Thoracic aorta (tissue), 2 donors: ENCODE results near the gene CLASP2. TPM values are rescaled to one million over a fixed set of nuclear protein-coding genes. Genes with fewer than 3 reads are reported as not detected.
"Not testable (repeated sequence)": the region's sequence is repeated elsewhere in the genome, so short reads cannot be mapped to it uniquely, and the experiment has no call there.

Experiments
- ATAC-seq: fragments of 150-250 bp; one replicate; pipeline ENCODE4 v1.8.0; 2017; ENCODE audit warnings: low read depth; ENCODE audit not compliant: insufficient number of reproducible peaks, low FRiP score
- DNase-seq: peaks from one replicate; pipeline ENCODE4 v3.0.0-alpha.2; 2020; ENCODE audit warnings: low spot score
- H3K27ac ChIP-seq, 2 donors: fragments of 200-600 bp; sonication (generic); 1 replicate in 1 of 2; 2 replicates in 1 of 2; pipeline ENCODE4 v1.5.1; 2016; ENCODE audit warnings: mild to moderate bottlenecking in 2 of 2, moderate library complexity in 2 of 2
- H3K27me3 ChIP-seq: fragments of 200-600 bp; sonication (generic); replicated peaks from 2 replicates; pipeline ENCODE4 v1.6.0; 2016; ENCODE audit warnings: mild to moderate bottlenecking; ENCODE audit not compliant: insufficient read depth
- H3K36me3 ChIP-seq: fragments of 200-600 bp; sonication (generic); one replicate; pipeline ENCODE4 v1.5.1; 2016
- H3K4me1 ChIP-seq, 2 donors: fragments of 200-600 bp; sonication (generic); 1 replicate in 1 of 2; 2 replicates in 1 of 2; pipeline versions ENCODE4 v1.5.1 to v1.6.0; 2016; ENCODE audit warnings: low read depth in 2 of 2, mild to moderate bottlenecking in 1 of 2; ENCODE audit not compliant: control insufficient read depth in 1 of 2
- H3K4me3 ChIP-seq: fragments of 200-600 bp; sonication (generic); 2 replicates; pipeline ENCODE4 v1.5.1; 2016; ENCODE audit warnings: mild to moderate bottlenecking
- H3K9me3 ChIP-seq: fragments of 200-600 bp; sonication (generic); 2 replicates; pipeline ENCODE4 v1.5.1; 2016
- CTCF ChIP-seq: fragments of 200-600 bp; sonication (generic); IDR thresholded peaks from one replicate; pipeline ENCODE4 v1.5.1; 2019; ENCODE audit warnings: antibody characterized with exemption
- total RNA-seq, 2 donors: library from RNA; depleted of rRNA; stranded (reverse); fragments of >200 nt; gene quantifications; one replicate each; pipeline versions ENCODE4 v1.1.0 to v1.2.3, GENCODE V29; 2016

The CLASP2 gene
- 100 to 1,000 TPM; 122 to 126 TPM for total RNA-seq

- ATAC-seq (peak; percentile 57), DNase-seq (peak; percentile 61)
- no peak for TF ChIP-seq CTCF
- Histone ChIP-seq H3K4me1 (peaks cover 21 to 48% of the 10 kb centered on the region in 2 donors), H3K27ac (peak within 1 kb of the TSS; percentile 95 to 99), H3K4me3 (peak within 1 kb of the TSS; percentile 88), H3K9me3 (no peaks in the 10 kb centered on the region), H3K36me3 (no peaks in the 10 kb centered on the region), H3K27me3 (no peaks in the 10 kb centered on the region)
Measured at GRCh38 chr3:33717866-33718594, at the start of gene CLASP2. Gene CLASP2, minus strand, starts transcription at chr3:33718254. Its CDS starts 252 bp downstream, at chr3:33718002.

GRCh38 chr3:33758864-33759263 is 40.8 kb upstream of the CLASP2 start:
- Histone ChIP-seq H3K27ac (no peak overlapping the region), H3K4me3 (no peak overlapping the region), H3K36me3 (no peaks in the 10 kb centered on the region), H3K27me3 (no peaks in the 10 kb centered on the region), H3K4me1 (no peaks in the 10 kb centered on the region), H3K9me3 (peaks cover 8% of the 10 kb centered on the region)
- DNase-seq (no peak), ATAC-seq (no peak)
- TF ChIP-seq CTCF: no peak

- no peak for ATAC-seq
- no peaks in the 10 kb centered on the region for H3K4me1 ChIP-seq
- no peaks in the 10 kb centered on the region for H3K27me3 ChIP-seq
- no peak overlapping the region for H3K27ac ChIP-seq
- no peaks in the 10 kb centered on the region for H3K36me3 ChIP-seq
- no peak overlapping the region for H3K4me3 ChIP-seq
- no peak for DNase-seq
- TF ChIP-seq CTCF: no peak
- H3K9me3 ChIP-seq: peaks cover 9% of the 10 kb centered on the region
Measured at GRCh38 chr3:33758281-33758680, 40.2 kb upstream of the CLASP2 start.

GRCh38 chr3:33754391-33754790 is 36.3 kb upstream of the CLASP2 start:
- not testable (repeated sequence) for H3K9me3 ChIP-seq, H3K4me3 ChIP-seq, H3K27ac ChIP-seq, H3K27me3 ChIP-seq, DNase-seq, ATAC-seq, H3K36me3 ChIP-seq
- H3K4me1 ChIP-seq: peaks cover 9 to 19% of the 10 kb centered on the region in 2 donors

- H3K4me1 ChIP-seq: peaks cover 9 to 19% of the 10 kb centered on the region in 2 donors
- DNase-seq (no peak), ATAC-seq (no peak)
- no peak for TF ChIP-seq CTCF
- H3K27me3 ChIP-seq: no peaks in the 10 kb centered on the region
- no peaks in the 10 kb centered on the region for H3K36me3 ChIP-seq
- peak overlapping the region in 1 of 2 donors; percentile 21 for H3K27ac ChIP-seq
- no peak overlapping the region for H3K4me3 ChIP-seq
- peaks cover 9% of the 10 kb centered on the region for H3K9me3 ChIP-seq
Measured at GRCh38 chr3:33751336-33751735, 33.3 kb upstream of the CLASP2 start.

GRCh38 chr3:33750211-33750548 is 32.1 kb upstream of the CLASP2 start:
- TF ChIP-seq CTCF: no peak
- peaks cover 9 to 19% of the 10 kb centered on the region in 2 donors for H3K4me1 ChIP-seq
- H3K9me3 ChIP-seq: peaks cover 9% of the 10 kb centered on the region
- H3K4me3 ChIP-seq: no peak overlapping the region
- H3K27ac ChIP-seq: no peak overlapping the region
- H3K27me3 ChIP-seq: no peaks in the 10 kb centered on the region
- no peak for ATAC-seq
- H3K36me3 ChIP-seq: no peaks in the 10 kb centered on the region
- no peak for DNase-seq
